CD8-positive, alpha-beta memory T cell (primary cell): ENCODE data around the gene CEACAM19. TPM values are rescaled to one million over a fixed set of nuclear protein-coding genes. Genes with fewer than 3 reads are reported as not detected.

Experiments
- polyA plus RNA-seq: library from polyadenylated mRNA; unstranded; fragments of 300-500 nt; fragmentation: Illumina TruSeq; gene quantifications from one replicate; pipeline ENCODE4 v1.2.3, GENCODE V29; 2021
- total RNA-seq, 2 experiments: library from RNA; stranded (reverse); gene quantifications; one replicate each; pipeline ENCODE4 v1.2.3, GENCODE V29; 2021

The CEACAM19 gene
- total and polyA plus RNA-seq, 3 experiments from 2014 or later: 0.18 to 0.24 TPM; not detected in 1

Other genes with a start within 250 kb of the CEACAM19 start
- 1 to 10 TPM; 1.2 to 1.6 TPM for gene ZNF229, start 223.0 kb upstream of the CEACAM19 start, total RNA-seq
- gene ZNF229, start 223.0 kb upstream of the CEACAM19 start, polyA plus RNA-seq: 0.10 TPM
- 1 to 10 TPM; 8.6 to 9.1 TPM for gene ZNF180, start 171.0 kb upstream of the CEACAM19 start, total RNA-seq
- 8.4 TPM for gene ZNF180, start 171.0 kb upstream of the CEACAM19 start, polyA plus RNA-seq
- not detected for gene CEACAM20, start 141.8 kb upstream of the CEACAM19 start, total RNA-seq
- gene CEACAM20, start 141.8 kb upstream of the CEACAM19 start, polyA plus RNA-seq: not detected
- gene IGSF23, start 57.9 kb upstream of the CEACAM19 start, total RNA-seq: not detected
- not detected for gene IGSF23, start 57.9 kb upstream of the CEACAM19 start, polyA plus RNA-seq
- gene PVR, start 27.6 kb upstream of the CEACAM19 start, total RNA-seq: 1 to 10 TPM; 5.2 to 5.3 TPM
- gene PVR, start 27.6 kb upstream of the CEACAM19 start, polyA plus RNA-seq: 0.56 TPM
- not detected for gene CEACAM16, start 27.7 kb downstream of the CEACAM19 start, total RNA-seq
- not detected for gene CEACAM16, start 27.7 kb downstream of the CEACAM19 start, polyA plus RNA-seq
- gene BCL3, start 77.2 kb downstream of the CEACAM19 start, total RNA-seq: 10 to 100 TPM; 30.5 to 33.9 TPM
- 9.8 TPM for gene BCL3, start 77.2 kb downstream of the CEACAM19 start, polyA plus RNA-seq
- not detected for gene CBLC, start 106.4 kb downstream of the CEACAM19 start, total RNA-seq
- not detected for gene CBLC, start 106.4 kb downstream of the CEACAM19 start, polyA plus RNA-seq
- not detected for gene BCAM, start 137.6 kb downstream of the CEACAM19 start, total RNA-seq
- gene BCAM, start 137.6 kb downstream of the CEACAM19 start, polyA plus RNA-seq: not detected
- under 1 TPM; 0.22 to 0.66 TPM for gene NECTIN2, start 174.8 kb downstream of the CEACAM19 start, total RNA-seq
- gene NECTIN2, start 174.8 kb downstream of the CEACAM19 start, polyA plus RNA-seq: 0.47 TPM
- gene TOMM40, start 219.8 kb downstream of the CEACAM19 start, total RNA-seq: 100 to 1,000 TPM; 211 to 218 TPM
- gene TOMM40, start 219.8 kb downstream of the CEACAM19 start, polyA plus RNA-seq: 41.4 TPM
- 1 to 10 TPM; 4.5 TPM for gene APOE, start 234.3 kb downstream of the CEACAM19 start, total RNA-seq
- not detected for gene APOE, start 234.3 kb downstream of the CEACAM19 start, polyA plus RNA-seq
- gene APOC1, start 243.1 kb downstream of the CEACAM19 start, total RNA-seq: 1 to 10 TPM; 4.6 to 5.7 TPM
- gene APOC1, start 243.1 kb downstream of the CEACAM19 start, polyA plus RNA-seq: not detected